ENCODE data around the gene NETO2. TPM values are rescaled to one million over a fixed set of nuclear protein-coding genes. Genes with fewer than 3 reads are reported as not detected.

NETO2 gene
- polyA plus RNA-seq, 3 donors, result 12.4 to 15.7 (median 14.3) TPM

GRCh38 chr16:47127541-47127940 is 16.2 kb downstream of the NETO2 start:
- 100% methylated on average over 1 of the region's 3 CpGs for WGBS (ENCODE audit: insufficient coverage)
- Mint-ChIP-seq H3K4me1 (peaks cover 11% of the 10 kb centered on the region), H3K27me3 (ENCODE audit: low read depth in 3 of 3) (peaks cover 0 to 2% (median 0%) of the 10 kb centered on the region in 3 donors), H3K36me3 (peaks cover 12 to 29% of the 10 kb centered on the region in 2 donors), H3K4me3 (no peak overlapping the region), H3K9me3 (no peaks in the 10 kb centered on the region), H3K27ac (no peak overlapping the region)
- no peak for DNase-seq
- H2AFZ ChIP-seq (ENCODE audit: insufficient read depth, low read depth, low read length, poor library complexity, severe bottlenecking), result no peak overlapping the region
- no peaks in the 10 kb centered on the region for H3K27me3 ChIP-seq (ENCODE audit: control insufficient read depth in 2 of 2, insufficient read depth in 2 of 2, low read length in 2 of 2)
- H4K20me1 ChIP-seq (ENCODE audit: insufficient read depth, low read length), result no peaks in the 10 kb centered on the region
- TF ChIP-seq CTCF (IDR thresholded peaks at IDR 0.05), result no peak
- no peak overlapping the region for H3K4me2 ChIP-seq (replicated peaks; ENCODE audit: extremely low read depth, low read length, poor library complexity, severe bottlenecking)
- H3K4me3 ChIP-seq (replicated peaks in 1 of 3; ENCODE audit: low read depth in 2 of 3, low read length in 3 of 3), result no peak overlapping the region
- H3K36me3 ChIP-seq (replicated peaks in 1 of 2; ENCODE audit: control insufficient read depth in 1 of 2, insufficient read depth in 2 of 2, low read length in 2 of 2), result peaks cover 2 to 21% of the 10 kb centered on the region in 2 donors
- peaks cover 14% of the 10 kb centered on the region for H3K79me2 ChIP-seq (ENCODE audit: insufficient read depth, low read length)
- H3K27ac ChIP-seq (ENCODE audit: low read depth in 1 of 2, low read length in 2 of 2), result no peak overlapping the region
- H3K9ac ChIP-seq (ENCODE audit: insufficient read depth, low read length, poor library complexity, severe bottlenecking), result no peak overlapping the region
- H3K4me1 ChIP-seq (ENCODE audit: control insufficient read depth in 1 of 2, insufficient read depth in 2 of 2, low read length in 2 of 2), result peaks cover 0 to 4% of the 10 kb centered on the region in 2 donors
- intact Hi-C loops (cut with micrococcal nuclease), result no loop called here
- no peaks in the 10 kb centered on the region for H3K9me3 ChIP-seq (replicated peaks in 1 of 2; ENCODE audit: control insufficient read depth in 1 of 2, insufficient read depth in 1 of 2, low read length in 2 of 2)

- Histone ChIP-seq H4K20me1 (ENCODE audit: insufficient read depth, low read length) (no peaks in the 10 kb centered on the region), H3K36me3 (replicated peaks in 1 of 2; ENCODE audit: control insufficient read depth in 1 of 2, insufficient read depth in 2 of 2, low read length in 2 of 2) (peaks cover 2 to 36% of the 10 kb centered on the region in 2 donors), H3K4me3 (replicated peaks in 1 of 3; ENCODE audit: low read depth in 2 of 3, low read length in 3 of 3) (no peak overlapping the region), H3K27ac (ENCODE audit: low read depth in 1 of 2, low read length in 2 of 2) (no peak overlapping the region), H3K9me3 (replicated peaks in 1 of 2; ENCODE audit: control insufficient read depth in 1 of 2, insufficient read depth in 1 of 2, low read length in 2 of 2) (no peaks in the 10 kb centered on the region), H3K27me3 (ENCODE audit: control insufficient read depth in 2 of 2, insufficient read depth in 2 of 2, low read length in 2 of 2) (no peaks in the 10 kb centered on the region), H3K4me2 (replicated peaks; ENCODE audit: extremely low read depth, low read length, poor library complexity, severe bottlenecking) (no peak overlapping the region), H3K79me2 (ENCODE audit: insufficient read depth, low read length) (peaks cover 5% of the 10 kb centered on the region), H3K9ac (ENCODE audit: insufficient read depth, low read length, poor library complexity, severe bottlenecking) (no peak overlapping the region), H2AFZ (ENCODE audit: insufficient read depth, low read depth, low read length, poor library complexity, severe bottlenecking) (no peak overlapping the region), H3K4me1 (ENCODE audit: control insufficient read depth in 1 of 2, insufficient read depth in 2 of 2, low read length in 2 of 2) (peaks cover 0 to 4% of the 10 kb centered on the region in 2 donors)
- H3K4me3 Mint-ChIP-seq, result no peak overlapping the region
- peaks cover 23 to 41% of the 10 kb centered on the region in 2 donors for H3K36me3 Mint-ChIP-seq
- peaks cover 0 to 2% (median 0%) of the 10 kb centered on the region in 3 donors for H3K27me3 Mint-ChIP-seq (ENCODE audit: low read depth in 3 of 3)
- no peak for DNase-seq
- peaks cover 11% of the 10 kb centered on the region for H3K4me1 Mint-ChIP-seq
- TF ChIP-seq CTCF (IDR thresholded peaks at IDR 0.05), result no peak
- no peak overlapping the region for H3K27ac Mint-ChIP-seq
- 90% methylated on average over 3 of the region's 4 CpGs for WGBS (ENCODE audit: insufficient coverage)
- H3K9me3 Mint-ChIP-seq, result no peaks in the 10 kb centered on the region
- intact Hi-C loops (cut with micrococcal nuclease), result no loop called here
Measured at GRCh38 chr16:47125757-47126156, 18.0 kb downstream of the NETO2 start.

All from CD14-positive monocyte (primary cell).